HFF-Myc (cell line): Measurements from ENCODE around the gene PTX3.

Source experiments
- DNase-seq: peaks from one replicate; pipeline ENCODE4 v3.0.0-alpha.2; 2011; ENCODE audit warnings: low read depth; ENCODE audit errors: extremely low read depth
- H3K4me3 ChIP-seq: replicated peaks from 2 replicates; pipeline ENCODE4 v1.5.1; 2011; ENCODE audit warnings: low read depth, mild to moderate bottlenecking, control low read depth, low read length
- TF ChIP-seq, protein P1 (sequence below): IDR thresholded peaks from 2 replicates; pipeline ENCODE4 v1.5.1; 2012; ENCODE audit warnings: mild to moderate bottlenecking, low read depth, low read length, control low read depth; ENCODE audit errors: missing control alignments

The PTX3 gene

GRCh38 chr3:157441102-157441624 is 4.5 kb downstream of the PTX3 start:
- no peak for DNase-seq
- TF ChIP-seq, protein P1, sequence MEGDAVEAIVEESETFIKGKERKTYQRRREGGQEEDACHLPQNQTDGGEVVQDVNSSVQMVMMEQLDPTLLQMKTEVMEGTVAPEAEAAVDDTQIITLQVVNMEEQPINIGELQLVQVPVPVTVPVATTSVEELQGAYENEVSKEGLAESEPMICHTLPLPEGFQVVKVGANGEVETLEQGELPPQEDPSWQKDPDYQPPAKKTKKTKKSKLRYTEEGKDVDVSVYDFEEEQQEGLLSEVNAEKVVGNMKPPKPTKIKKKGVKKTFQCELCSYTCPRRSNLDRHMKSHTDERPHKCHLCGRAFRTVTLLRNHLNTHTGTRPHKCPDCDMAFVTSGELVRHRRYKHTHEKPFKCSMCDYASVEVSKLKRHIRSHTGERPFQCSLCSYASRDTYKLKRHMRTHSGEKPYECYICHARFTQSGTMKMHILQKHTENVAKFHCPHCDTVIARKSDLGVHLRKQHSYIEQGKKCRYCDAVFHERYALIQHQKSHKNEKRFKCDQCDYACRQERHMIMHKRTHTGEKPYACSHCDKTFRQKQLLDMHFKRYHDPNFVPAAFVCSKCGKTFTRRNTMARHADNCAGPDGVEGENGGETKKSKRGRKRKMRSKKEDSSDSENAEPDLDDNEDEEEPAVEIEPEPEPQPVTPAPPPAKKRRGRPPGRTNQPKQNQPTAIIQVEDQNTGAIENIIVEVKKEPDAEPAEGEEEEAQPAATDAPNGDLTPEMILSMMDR = no peak

DNA sequence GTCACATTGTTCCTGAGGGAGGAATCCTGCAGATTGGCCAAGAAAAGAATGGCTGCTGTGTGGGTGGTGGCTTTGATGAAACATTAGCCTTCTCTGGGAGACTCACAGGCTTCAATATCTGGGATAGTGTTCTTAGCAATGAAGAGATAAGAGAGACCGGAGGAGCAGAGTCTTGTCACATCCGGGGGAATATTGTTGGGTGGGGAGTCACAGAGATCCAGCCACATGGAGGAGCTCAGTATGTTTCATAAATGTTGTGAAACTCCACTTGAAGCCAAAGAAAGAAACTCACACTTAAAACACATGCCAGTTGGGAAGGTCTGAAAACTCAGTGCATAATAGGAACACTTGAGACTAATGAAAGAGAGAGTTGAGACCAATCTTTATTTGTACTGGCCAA is 6.1 kb downstream of the PTX3 start:
- TF ChIP-seq, protein P1 = no peak
- no peak overlapping the region for H3K4me3 ChIP-seq
- DNase-seq = no peak

More at GRCh38 chr3:157441102-157441624, 4.5 kb downstream of the PTX3 start:
- no peak overlapping the region for H3K4me3 ChIP-seq

- no peak for DNase-seq
- H3K4me3 ChIP-seq = no peak overlapping the region
These were observed 7.5 kb downstream of the PTX3 start for GRCh38 chr3:157443905-157444796.

DNA sequence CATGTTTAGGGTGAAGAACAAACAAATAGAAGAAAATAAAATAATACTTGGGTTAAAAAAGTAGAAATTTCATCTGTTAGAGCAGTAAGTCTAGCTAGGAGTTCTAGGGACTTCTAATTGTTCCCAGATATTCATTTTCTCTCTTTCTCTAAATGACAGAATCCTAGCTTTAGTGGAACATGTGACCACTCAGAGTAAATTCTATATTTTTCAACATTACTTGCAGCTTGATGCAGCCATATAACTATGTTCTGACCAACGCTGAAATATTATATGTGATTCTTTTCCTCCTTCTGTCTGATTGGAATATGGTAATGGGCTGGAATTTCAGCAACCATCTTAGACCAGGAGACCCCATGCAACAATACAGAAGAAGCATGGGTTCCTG is 8.1 kb downstream of the PTX3 start:
- DNase-seq = no peak
- TF ChIP-seq, protein P1 = no peak
- H3K4me3 ChIP-seq = no peak overlapping the region

More at GRCh38 chr3:157443905-157444796, 7.5 kb downstream of the PTX3 start:
- TF ChIP-seq, protein P1 = no peak

- TF ChIP-seq, protein P1 = no peak
- no peak for DNase-seq
These were observed 9.2 kb downstream of the PTX3 start for GRCh38 chr3:157445857-157446256.

GRCh38 chr3:157447026-157447694 is 10.5 kb downstream of the PTX3 start:
- H3K4me3 ChIP-seq = no peak overlapping the region
- TF ChIP-seq, protein P1 = peak; percentile 65
- DNase-seq = no peak

More at GRCh38 chr3:157445857-157446256, 9.2 kb downstream of the PTX3 start:
- no peak overlapping the region for H3K4me3 ChIP-seq
